IMR-90 (cell line): ENCODE results near the gene TRPC6. TPM values are rescaled to one million over a fixed set of nuclear protein-coding genes. Genes with fewer than 3 reads are reported as not detected.
A peak's percentile ranks its signal among the peaks of the same experiment; 100 is the strongest.

Source experiments
- ATAC-seq: fragments of 200-7000 bp; cut with Tn5 transposase; 2 replicates; pipeline ENCODE4 v1.9.1; 2020; ENCODE audit warnings: low read depth, mild to moderate bottlenecking, moderate library complexity
- BruUV-seq: library from RNA; stranded (reverse); fragments of 400-500 nt; replicated peaks from 2 replicates; lab custom pipeline; 2021; lab: Mats Ljungman, UMichigan
- CTCF ChIA-PET: fragments of 300-600 bp; formaldehyde crosslinking; extraction: SDS; loops from one replicate; lab custom pipeline; 2021; ENCODE audit warnings: antibody characterized with exemption; lab: Yijun Ruan, JAX
- POLR2A ChIA-PET: fragments of 300-600 bp; sonication (Branson Sonifier 250); formaldehyde crosslinking; loops from one replicate; lab custom pipeline; 2022; ENCODE audit warnings: antibody characterized with exemption; ENCODE audit not compliant: unreplicated experiment; lab: Charles Lee
- DNase-seq: peaks from one replicate; pipeline ENCODE4 v3.0.0; 2013
- H2AFZ ChIP-seq: replicated peaks from 2 replicates; pipeline ENCODE3; 2013; ENCODE audit warnings: low read length, mild to moderate bottlenecking; ENCODE audit not compliant: poor library complexity
- H2AK5ac ChIP-seq: 2 replicates; pipeline ENCODE4 v1.6.1; 2013; ENCODE audit warnings: low read depth, low read length, inconsistent platforms
- H2AK9ac ChIP-seq: replicated peaks from 2 replicates; pipeline ENCODE3; 2013; ENCODE audit warnings: mild to moderate bottlenecking, low read depth, low read length, moderate library complexity; ENCODE audit not compliant: poor library complexity
- H2BK120ac ChIP-seq: 2 replicates; pipeline ENCODE4 v1.6.1; 2013; ENCODE audit warnings: low read depth, low read length, inconsistent platforms
- H2BK15ac ChIP-seq: 3 replicates; pipeline ENCODE4 v1.6.1; 2013; ENCODE audit warnings: low read depth, low read length, inconsistent platforms
- H2BK20ac ChIP-seq: 2 replicates; pipeline ENCODE4 v1.6.1; 2013; ENCODE audit warnings: low read depth, mild to moderate bottlenecking, inconsistent platforms, low read length, moderate library complexity
- H2BK5ac ChIP-seq: 2 replicates; pipeline ENCODE4 v1.6.1; 2013; ENCODE audit warnings: mild to moderate bottlenecking, low read depth, low read length, inconsistent platforms; ENCODE audit not compliant: poor library complexity, severe bottlenecking
- H3K14ac ChIP-seq: replicated peaks from 2 replicates; pipeline ENCODE4 v1.6.1; 2013; ENCODE audit warnings: low read depth, low read length, inconsistent platforms
- H3K18ac ChIP-seq: 2 replicates; pipeline ENCODE4 v1.6.1; 2013; ENCODE audit warnings: low read depth, low read length, control low read depth
- H3K23ac ChIP-seq: 2 replicates; pipeline ENCODE4 v1.6.1; 2013; ENCODE audit warnings: low read depth, low read length, inconsistent platforms
- H3K27ac ChIP-seq: 2 replicates; pipeline ENCODE4 v1.5.1; 2013; ENCODE audit warnings: mild to moderate bottlenecking, control low read depth, low read length; ENCODE audit not compliant: insufficient read depth
- H3K27me3 ChIP-seq: 2 replicates; pipeline ENCODE4 v1.6.1; 2013; ENCODE audit warnings: low read length; ENCODE audit not compliant: control insufficient read depth, insufficient read depth
- H3K36me3 ChIP-seq: 2 replicates; pipeline ENCODE4 v1.6.1; 2013; ENCODE audit warnings: low read length, mixed read lengths; ENCODE audit not compliant: control insufficient read depth, insufficient read depth
- H3K4ac ChIP-seq: 2 replicates; pipeline ENCODE4 v1.6.1; 2013; ENCODE audit warnings: low read depth, low read length, inconsistent platforms
- H3K4me1 ChIP-seq: 2 replicates; pipeline ENCODE4 v1.6.1; 2013; ENCODE audit warnings: low read length, mixed read lengths; ENCODE audit not compliant: control insufficient read depth, insufficient read depth
- H3K4me2 ChIP-seq: 2 replicates; pipeline ENCODE4 v1.6.1; 2013; ENCODE audit warnings: low read depth, mild to moderate bottlenecking, control low read depth, low read length, moderate library complexity
- H3K4me3 ChIP-seq: 2 replicates; pipeline ENCODE4 v1.5.1; 2013; ENCODE audit warnings: low read depth, mild to moderate bottlenecking, control low read depth, low read length, moderate library complexity; ENCODE audit not compliant: insufficient read depth
- H3K56ac ChIP-seq: 2 replicates; pipeline ENCODE4 v1.6.1; 2013; ENCODE audit warnings: low read length, inconsistent platforms; ENCODE audit not compliant: insufficient read depth; ENCODE audit errors: extremely low read depth
- H3K79me1 ChIP-seq, 2 experiments: 2 replicates each; pipeline ENCODE4 v1.6.1; 2013; ENCODE audit warnings: low read length in 2 of 2, inconsistent platforms in 1 of 2, low read depth in 1 of 2
- H3K9ac ChIP-seq: 2 replicates; pipeline ENCODE4 v1.6.1; 2013; ENCODE audit warnings: low read depth, low read length, control low read depth
- H3K9me1 ChIP-seq: 2 replicates; pipeline ENCODE4 v1.6.1; 2013; ENCODE audit warnings: low read length, inconsistent platforms; ENCODE audit not compliant: insufficient read depth
- H3K9me3 ChIP-seq: 2 replicates; pipeline ENCODE4 v1.6.1; 2013; ENCODE audit warnings: low read length; ENCODE audit not compliant: control insufficient read depth, insufficient read depth
- H4K20me1 ChIP-seq: 2 replicates; pipeline ENCODE4 v1.6.1; 2013; ENCODE audit warnings: low read length, inconsistent platforms; ENCODE audit not compliant: insufficient read depth
- H4K5ac ChIP-seq: 2 replicates; pipeline ENCODE4 v1.6.1; 2013; ENCODE audit warnings: mild to moderate bottlenecking, low read depth, low read length, control low read depth
- H4K8ac ChIP-seq, 2 experiments: 2 replicates each; pipeline ENCODE4 v1.6.1; 2013; ENCODE audit warnings: low read depth in 2 of 2, low read length in 2 of 2, control low read depth in 1 of 2, inconsistent platforms in 1 of 2
- H4K91ac ChIP-seq: 2 replicates; pipeline ENCODE4 v1.6.1; 2013; ENCODE audit warnings: low read depth, low read length, inconsistent platforms; ENCODE audit not compliant: insufficient read depth
- CEBPB ChIP-seq: IDR thresholded peaks from 2 replicates; pipeline ENCODE4 v1.6.1; 2012; ENCODE audit warnings: low read depth, low read length, improper control_type of control experiment
- FOS ChIP-seq: fragments of 150-350 bp; IDR thresholded peaks from 2 replicates; pipeline ENCODE4 v1.6.1; 2016; ENCODE audit warnings: low read depth, low read length
- MXI1 ChIP-seq: IDR thresholded peaks from 2 replicates; pipeline ENCODE4 v1.6.1; 2012; ENCODE audit warnings: low read depth, mild to moderate bottlenecking, low read length, moderate library complexity, borderline replicate concordance
- WGBS, 2 experiments: methylation state at CpG; one replicate each; pipeline versions ENCODE4 v1.1.5 to v1.1.7; 2013; ENCODE audit warnings: missing lambda C conversion rate in 2 of 2; ENCODE audit not compliant: insufficient read length in 1 of 2; ENCODE audit errors: extremely low coverage in 2 of 2; 5-methylcytosine and 5-hydroxymethylcytosine counted together
- dilution Hi-C: fragments of 300-500 bp; cut with HindIII; formaldehyde crosslinking; loops from one replicate; pipeline ENCODE4 v1.14.3; 2018; ENCODE audit warnings: low sequenced_read_pairs; ENCODE audit not compliant: unreplicated experiment
- in situ Hi-C: fragments of 300-500 bp; cut with MboI; formaldehyde crosslinking; loops from 3 replicates; pipeline ENCODE4 v1.14.3; 2019; ENCODE audit warnings: low sequenced_read_pairs, inconsistent platforms, mixed read lengths
- intact Hi-C: fragments of 100-400 bp; cut with micrococcal nuclease; formaldehyde crosslinking; loops from 2 replicates; pipeline ENCODE4 v1.10.0; 2022
- polyA plus RNA-seq, 3 experiments: library from polyadenylated mRNA; depleted of rRNA; stranded (reverse); fragments of >200 nt; gene quantifications; 2 replicates each; pipeline ENCODE4 v1.2.3, GENCODE V29; 2012; ENCODE audit warnings: low replicate concordance in 1 of 3
- total RNA-seq: library from RNA; depleted of rRNA; stranded (reverse); fragments of >200 nt; gene quantifications from 2 replicates; pipeline ENCODE4 v1.2.3, GENCODE V29; 2012

Gene TRPC6
- total and polyA plus RNA-seq, 2 of the 4 experiments (the other 2 are of a cell fraction) = 0.99 to 2.3 TPM

- Histone ChIP-seq H2AFZ (peak overlapping the region; percentile 19), H4K91ac (peak overlapping the region; percentile 77), H2AK9ac (no peak overlapping the region), H3K18ac (peak overlapping the region; percentile 1), H3K9ac (no peak overlapping the region), H3K27ac (peak overlapping the region; percentile 62), H4K8ac (peak overlapping the region; percentile 45 to 50; a peak in 3 of 4 replicates), H3K23ac (peak overlapping the region; percentile 54), H3K9me1 (peaks cover 21% of the 10 kb centered on the region), H4K5ac (peak overlapping the region; percentile 7), H4K20me1 (peaks cover 4% of the 10 kb centered on the region; the same call in 1 of the 2 replicates), H3K27me3 (no peaks in the 10 kb centered on the region), H3K36me3 (no peaks in the 10 kb centered on the region), H2BK120ac (peak overlapping the region; percentile 64), H3K9me3 (no peaks in the 10 kb centered on the region), H3K4ac (peak overlapping the region; percentile 68), H3K56ac (0 out of 2 replicates have a peak overlapping the region, but pooled peaks have one; percentile 54), H3K79me1 (no peaks in the 10 kb centered on the region), H3K14ac (peak overlapping the region; percentile 61), H3K4me3 (no peak overlapping the region), H3K4me1 (peaks cover 14% of the 10 kb centered on the region), H3K4me2 (no peak overlapping the region), H2BK20ac (peak overlapping the region; percentile 69), H2BK5ac (peak overlapping the region; percentile 71), H2AK5ac (peak overlapping the region; percentile 38), H2BK15ac (peak overlapping the region; percentile 48; the same call in 2 of the 3 replicates)
- no TSS peak for BruUV-seq
- no peak for TF ChIP-seq FOS
- TF ChIP-seq MXI1 = no peak
- TF ChIP-seq CEBPB = peak; percentile 54; the same call in 1 of the 2 replicates
- in situ Hi-C loops = loop anchor here (10.0 to 25.0 kb wide), 3 partner anchors 403 to 1046 kb away; no protein-coding TSS in a partner anchor
- no CpG with 5 or more reads among the region's 1 CpG for WGBS, 2 experiments
- ATAC-seq (peak; percentile 35), DNase-seq (no peak)
- intact Hi-C loops = no loop called here
- ChIA-PET POLR2A (no interaction called here), CTCF (no interaction called here)
- dilution Hi-C loops = no loop called here
Observed at GRCh38 chr11:101441747-101442146, 142.1 kb downstream of the TRPC6 start.
